Fibroblast of the aortic adventitia (primary cell): Measurements from ENCODE around the gene TEK. TPM values are rescaled to one million over a fixed set of nuclear protein-coding genes. Genes with fewer than 3 reads are reported as not detected.

ENCODE experiments used
- DNase-seq: peaks from one replicate; pipeline ENCODE4 v3.0.0-alpha.2; 2010; ENCODE audit warnings: low read depth
- H3K4me3 ChIP-seq: 2 replicates; pipeline ENCODE4 v1.5.1; 2011; ENCODE audit warnings: low read depth, mild to moderate bottlenecking, control low read depth, low read length, moderate library complexity
- CTCF ChIP-seq: IDR thresholded peaks from 2 replicates; pipeline ENCODE4 v1.5.1; 2011; ENCODE audit warnings: mild to moderate bottlenecking, low read length, control low read depth, inconsistent platforms; ENCODE audit not compliant: insufficient read depth
- total RNA-seq: library from RNA; depleted of rRNA; stranded (reverse); fragments of >200 nt; gene quantifications from 2 replicates; pipeline ENCODE4 v1.2.3, GENCODE V29; 2012; ENCODE audit warnings: low replicate concordance

The TEK gene
- total RNA-seq, 1 donor = 1.7 TPM

GRCh38 chr9:27165670-27166069 is 56.6 kb downstream of the TEK start:
- no peak for DNase-seq
- no peak overlapping the region for H3K4me3 ChIP-seq
- no peak for TF ChIP-seq CTCF

DNA sequence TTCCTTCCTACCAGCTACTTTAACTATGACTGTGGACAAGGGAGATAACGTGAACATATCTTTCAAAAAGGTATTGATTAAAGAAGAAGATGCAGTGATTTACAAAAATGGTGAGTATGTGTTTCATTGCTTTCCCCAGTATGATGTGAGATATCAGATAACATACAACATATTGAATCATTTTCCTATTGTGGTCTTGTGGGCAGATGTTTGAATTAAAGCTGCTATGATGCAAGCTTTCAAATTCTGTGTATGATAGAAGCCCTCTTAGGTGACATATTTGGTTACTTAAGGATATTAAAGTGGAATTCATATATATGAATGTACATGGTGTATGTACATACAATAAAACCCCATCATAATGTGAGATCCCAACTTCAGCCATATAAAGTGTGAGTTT is 59.5 kb downstream of the TEK start:
- DNase-seq = no peak
- TF ChIP-seq CTCF = no peak
- no peak overlapping the region for H3K4me3 ChIP-seq

DNA sequence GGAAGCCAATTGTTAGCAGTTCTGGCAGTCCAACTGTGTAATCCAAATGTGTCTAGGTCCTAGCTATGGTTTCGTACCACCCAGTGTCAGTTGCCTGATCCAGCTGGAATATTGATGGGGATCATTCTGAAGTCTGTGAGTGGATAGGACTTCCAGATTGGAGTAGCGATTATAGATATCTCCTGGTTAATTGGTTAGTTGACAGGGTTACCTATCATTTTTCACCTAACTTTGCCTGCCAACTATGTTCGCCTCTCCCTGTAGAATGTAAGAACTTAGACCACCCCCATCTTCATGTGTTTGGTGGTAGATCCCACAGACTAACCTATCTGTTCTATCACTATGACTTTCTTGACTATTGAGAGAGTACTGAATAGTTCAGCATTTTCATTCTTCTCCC is 59.9 kb downstream of the TEK start:
- DNase-seq = no peak
- TF ChIP-seq CTCF = no peak
- H3K4me3 ChIP-seq = no peak overlapping the region

DNA sequence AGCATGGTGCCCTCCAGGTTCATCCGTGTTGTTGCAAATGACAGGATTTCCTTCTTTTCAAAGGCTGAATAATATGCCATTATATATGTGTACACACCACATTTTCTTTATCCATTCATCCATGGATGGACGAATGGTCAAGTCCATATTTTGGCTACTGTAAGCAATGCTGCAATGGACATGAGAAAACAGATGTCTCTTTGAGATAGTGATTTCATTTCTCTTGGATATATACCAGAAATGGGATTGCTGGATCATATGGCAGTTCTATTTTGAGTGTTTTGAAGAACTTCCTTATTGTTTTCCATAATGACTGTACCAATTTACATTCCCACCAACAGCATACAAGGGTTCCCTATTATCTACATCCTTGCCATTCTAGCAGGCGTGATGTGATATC is 67.9 kb downstream of the TEK start:
- no peak for DNase-seq
- H3K4me3 ChIP-seq = no peak overlapping the region
- no peak for TF ChIP-seq CTCF

- peak; percentile 29 for DNase-seq
- no peak for TF ChIP-seq CTCF
- H3K4me3 ChIP-seq = no peak overlapping the region
Observed at GRCh38 chr9:27179245-27179865, 70.3 kb downstream of the TEK start.

DNA sequence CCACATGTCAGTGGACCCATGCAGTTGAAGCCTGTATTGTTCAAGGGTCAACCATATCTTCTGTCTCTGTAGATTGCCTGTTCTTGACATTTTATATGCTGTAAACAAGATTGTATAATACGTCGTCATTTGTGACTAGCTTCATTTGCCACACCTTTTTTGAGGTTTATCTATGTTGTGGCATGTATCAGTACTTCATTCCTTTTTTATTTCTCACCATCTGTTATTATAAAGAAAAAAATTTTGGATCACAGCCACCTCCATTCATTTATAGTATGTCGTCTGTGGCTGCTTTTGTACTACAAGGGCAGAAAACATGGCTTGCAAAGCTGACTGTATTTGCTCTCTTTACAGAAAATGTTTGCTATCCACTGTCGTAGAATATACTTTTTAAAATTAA is 72.4 kb downstream of the TEK start:
- TF ChIP-seq CTCF = no peak
- peak; percentile 71 for DNase-seq
- no peak overlapping the region for H3K4me3 ChIP-seq

GRCh38 chr9:27182421-27182820 is 73.4 kb downstream of the TEK start:
- no peak overlapping the region for H3K4me3 ChIP-seq
- DNase-seq = no peak
- TF ChIP-seq CTCF = no peak
